Cerebellar nuclear complex (tissue), 1 donor: ENCODE measurements around the gene TBC1D13.
"Not testable (repeated sequence)": the region's sequence is repeated elsewhere in the genome, so short reads cannot be mapped to it uniquely, and the experiment has no call there.

Source experiments
- DNase-seq, 2 experiments: peaks; one replicate each; lab custom pipeline; 2025; lab: John Stamatoyannopoulos, UW

Gene TBC1D13

DNA sequence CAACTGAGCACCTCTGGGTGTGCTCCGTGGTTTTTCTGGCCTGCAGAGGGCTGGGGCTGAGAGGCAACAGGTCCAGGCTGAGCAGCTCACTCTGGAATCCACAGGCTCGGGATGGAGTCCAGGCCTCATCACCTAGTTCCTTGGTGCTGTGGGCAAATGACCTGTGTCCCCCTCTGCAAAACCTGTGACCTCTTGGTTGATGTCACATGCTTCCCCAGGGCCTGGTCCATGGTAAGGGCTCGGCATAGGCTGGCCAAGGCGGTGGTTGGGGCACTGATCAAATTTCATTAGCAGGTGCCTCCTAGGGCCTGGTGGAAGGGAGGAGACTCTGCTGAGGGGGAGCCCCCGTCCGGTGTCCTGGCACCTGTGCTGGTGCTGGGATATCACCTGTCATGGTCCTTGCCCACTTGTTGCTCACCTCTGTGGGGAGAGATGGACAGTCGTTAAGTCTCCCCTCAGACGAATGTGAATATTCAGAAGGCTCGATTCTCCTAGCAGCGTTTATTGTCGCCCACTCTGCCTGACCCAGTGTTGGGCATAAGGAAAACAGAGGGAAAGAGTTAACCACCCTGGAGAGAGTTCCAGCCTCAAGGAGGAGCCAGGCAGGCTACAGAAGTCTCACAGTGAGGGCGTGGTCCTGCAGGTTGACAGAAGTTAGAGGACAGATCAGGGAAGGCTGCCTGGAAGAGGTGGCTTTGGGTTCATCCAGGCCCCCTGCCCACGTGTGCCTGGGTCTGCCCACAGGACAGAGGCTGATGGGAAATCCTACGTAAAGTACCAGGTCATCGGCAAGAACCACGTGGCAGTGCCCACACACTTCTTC lies 34.7 kb downstream of the TBC1D13 start:
- DNase-seq: no peak

DNA sequence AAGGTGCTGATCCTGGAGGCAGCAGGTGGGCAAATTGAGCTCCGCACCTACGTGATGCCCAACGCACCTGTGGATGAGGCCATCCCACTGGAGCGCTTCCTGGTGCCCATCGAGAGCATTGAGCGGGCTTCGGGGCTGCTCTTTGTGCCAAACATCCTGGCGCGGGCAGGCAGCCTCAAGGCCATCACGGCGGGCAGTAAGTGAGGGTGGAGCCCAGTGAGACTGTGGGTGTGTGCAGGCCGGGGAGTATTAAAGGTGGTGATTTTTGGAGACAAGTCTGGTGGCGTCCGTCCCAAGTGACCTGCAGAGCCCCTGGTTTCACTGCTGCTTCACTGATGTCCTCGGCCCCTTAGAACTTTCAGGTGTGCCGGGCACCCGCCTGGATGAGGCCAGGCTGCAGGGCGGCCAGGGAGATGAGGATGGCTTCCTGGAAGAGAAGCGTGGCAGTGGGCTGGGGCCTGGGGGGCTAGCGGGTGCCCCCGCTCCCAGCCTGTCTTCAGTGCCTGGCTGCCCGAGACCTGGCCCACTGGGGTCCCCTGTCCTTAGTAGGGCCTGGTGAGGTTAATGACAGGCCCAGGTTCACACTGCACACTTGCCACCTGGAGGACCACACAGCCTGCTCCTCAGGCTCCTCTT lies 35.5 kb downstream of the TBC1D13 start:
- no peak for DNase-seq

DNA sequence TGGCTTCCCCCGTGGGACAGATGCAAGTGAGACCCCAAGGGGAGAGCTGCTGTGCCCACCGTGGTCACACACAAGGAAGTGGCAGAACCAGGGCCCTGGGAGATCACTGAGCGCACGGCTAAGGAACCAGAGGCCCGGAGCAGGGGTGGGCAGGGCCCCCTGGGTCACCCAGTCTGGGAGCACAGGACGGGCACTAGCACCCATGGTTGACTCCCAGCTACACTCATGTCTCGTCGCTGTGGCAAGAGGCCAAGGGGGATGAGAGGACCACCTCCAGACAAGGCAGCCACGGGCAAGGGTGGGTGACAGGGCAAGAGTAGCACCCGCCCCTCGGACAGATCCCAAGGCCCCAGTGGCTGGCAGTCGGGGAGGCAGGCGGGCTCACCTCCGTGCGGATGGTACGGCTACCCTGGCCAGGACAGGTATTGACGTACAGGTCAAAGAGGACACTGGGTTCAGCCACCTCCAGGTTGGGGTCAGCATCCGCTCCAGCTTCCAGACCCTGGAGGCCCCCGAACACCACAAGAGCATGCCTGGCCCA lies 36.4 kb downstream of the TBC1D13 start:
- no peak for DNase-seq

DNA sequence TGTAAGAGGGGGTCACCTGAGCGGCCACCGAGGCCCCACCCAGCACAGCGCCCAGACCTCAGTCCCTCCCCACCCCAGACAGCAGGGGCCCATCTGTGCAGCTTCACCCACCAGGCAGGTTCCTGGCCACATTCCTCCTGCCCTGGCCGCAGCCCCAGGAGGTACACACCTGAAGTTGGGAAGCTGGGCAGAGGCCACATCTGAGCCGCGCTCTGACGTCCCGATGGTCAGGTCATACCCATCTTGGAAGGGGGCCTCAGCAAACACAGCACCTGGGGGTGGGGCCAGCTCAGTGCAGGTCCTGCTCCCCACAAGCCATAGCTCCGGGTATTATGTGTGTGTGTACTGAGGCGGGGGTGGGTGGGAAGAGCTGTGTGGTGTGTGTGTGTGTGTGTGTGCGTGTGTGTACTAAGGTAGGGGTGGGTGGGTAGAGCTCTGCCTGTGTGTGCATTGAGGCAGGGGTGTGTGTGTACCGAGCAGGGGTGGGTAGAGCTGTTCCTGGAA lies 36.9 kb downstream of the TBC1D13 start:
- no peak for DNase-seq

DNA sequence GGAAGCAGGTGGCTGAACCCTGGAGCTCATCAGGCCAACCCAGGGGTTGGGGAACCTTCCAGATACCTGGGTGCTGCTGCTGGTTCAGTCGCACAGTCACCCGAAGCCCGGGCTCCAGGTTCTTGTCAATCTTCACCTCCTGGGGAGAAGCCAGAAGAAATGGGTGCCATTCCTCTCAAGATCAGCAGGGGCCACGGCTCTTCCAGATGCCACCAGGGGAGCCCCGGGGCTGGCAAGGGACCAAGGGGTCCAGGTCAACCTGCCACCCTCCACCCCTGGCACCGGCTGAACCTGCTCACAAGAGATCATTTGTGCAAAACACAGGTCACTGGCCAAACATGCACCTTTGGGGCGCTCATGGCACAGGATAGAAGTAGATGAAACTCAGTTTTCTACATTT lies 37.9 kb downstream of the TBC1D13 start:
- no peak for DNase-seq

DNA sequence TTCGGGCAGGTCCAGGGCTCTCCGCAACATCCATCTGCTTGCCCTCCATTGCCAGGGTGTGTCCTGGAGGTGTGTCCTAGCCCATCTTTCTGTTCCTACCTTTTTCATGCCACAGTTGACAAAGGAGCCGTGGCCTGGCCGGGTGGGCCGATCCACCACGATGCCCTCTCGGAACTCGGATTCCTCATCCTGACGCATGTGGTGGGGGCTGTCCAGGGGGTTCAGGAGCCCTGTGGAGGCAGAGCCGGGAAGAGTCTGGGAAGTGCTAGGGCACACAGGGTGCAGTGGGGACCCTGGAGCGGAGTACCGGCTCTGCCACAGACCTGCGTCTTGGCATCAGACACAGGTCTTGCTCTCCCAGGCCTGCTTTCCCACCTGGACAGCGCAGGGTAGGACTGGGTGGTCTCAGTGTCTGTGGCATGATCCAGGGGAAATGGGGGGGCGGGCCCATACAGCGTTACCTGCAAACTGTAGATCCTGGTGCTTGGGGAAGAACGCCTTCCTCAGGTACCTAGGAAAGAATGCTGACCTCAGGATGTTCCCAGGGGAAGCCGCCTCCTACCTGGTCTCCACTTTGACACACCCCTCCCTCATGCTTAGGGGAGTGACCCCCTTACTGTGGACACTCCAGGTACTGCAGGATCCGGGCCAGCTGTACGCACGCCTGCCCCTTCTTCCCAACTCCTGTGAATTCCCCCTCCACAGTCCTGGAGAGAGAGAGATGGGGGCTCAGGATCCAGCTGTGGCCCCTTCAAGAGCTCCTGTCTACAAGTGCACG lies 39.1 kb downstream of the TBC1D13 start:
- DNase-seq: no peak

DNA sequence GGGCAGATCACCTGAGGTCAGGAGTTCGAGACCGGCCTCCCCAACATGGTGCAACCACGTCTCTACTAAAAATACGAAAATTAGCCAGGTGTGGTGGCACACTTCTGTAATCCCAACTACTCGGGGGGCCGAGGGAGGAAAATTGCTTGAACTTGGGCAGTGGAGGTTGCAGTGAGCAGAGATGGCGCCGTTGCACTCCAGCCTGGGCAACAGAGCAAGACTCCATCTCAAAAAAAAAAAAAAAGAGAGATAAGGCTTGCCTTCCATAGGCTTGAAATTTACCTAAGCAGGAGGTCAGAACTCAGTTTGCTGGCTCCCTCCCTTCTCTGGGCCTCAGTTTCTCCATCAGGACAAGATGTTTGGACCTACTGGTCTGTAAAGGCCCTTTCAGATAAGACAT lies 41.2 kb downstream of the TBC1D13 start:
- no peak for DNase-seq

DNA sequence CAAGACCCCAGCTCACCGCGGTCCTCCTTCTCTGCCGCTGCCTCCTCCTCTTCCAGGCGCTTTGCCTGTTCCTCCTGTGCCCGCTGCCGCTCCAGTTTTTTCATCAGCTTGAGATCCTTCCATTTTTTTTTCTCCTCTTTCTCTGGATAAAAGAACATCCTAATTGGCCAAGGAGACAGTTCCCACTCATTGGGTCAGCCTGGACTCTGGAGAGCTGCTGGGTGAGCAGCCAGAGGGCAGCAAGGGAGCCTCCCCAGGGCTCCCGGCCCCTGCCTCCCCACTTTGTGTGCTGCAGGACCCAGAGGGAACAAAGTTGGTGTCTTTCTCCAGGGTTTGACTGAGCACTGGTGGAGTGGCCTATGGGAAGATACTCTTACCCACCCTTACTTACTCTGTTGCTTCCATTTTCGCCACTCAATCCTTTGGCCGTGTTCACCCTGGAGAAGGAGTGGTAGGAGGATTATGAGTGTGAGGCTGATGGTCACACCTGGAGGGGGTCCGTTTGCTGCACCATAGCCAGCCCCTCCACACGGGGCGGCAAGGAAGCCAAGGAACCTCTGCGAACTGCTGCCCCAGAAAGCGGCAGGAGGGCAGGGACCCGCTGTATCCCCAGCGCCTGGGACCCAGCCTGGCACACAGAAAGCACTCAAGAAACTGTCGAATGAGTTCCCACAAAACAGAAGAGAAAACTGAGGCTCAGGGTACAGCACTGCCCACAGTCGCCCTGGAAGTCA lies 41.8 kb downstream of the TBC1D13 start:
- no peak for DNase-seq

DNA sequence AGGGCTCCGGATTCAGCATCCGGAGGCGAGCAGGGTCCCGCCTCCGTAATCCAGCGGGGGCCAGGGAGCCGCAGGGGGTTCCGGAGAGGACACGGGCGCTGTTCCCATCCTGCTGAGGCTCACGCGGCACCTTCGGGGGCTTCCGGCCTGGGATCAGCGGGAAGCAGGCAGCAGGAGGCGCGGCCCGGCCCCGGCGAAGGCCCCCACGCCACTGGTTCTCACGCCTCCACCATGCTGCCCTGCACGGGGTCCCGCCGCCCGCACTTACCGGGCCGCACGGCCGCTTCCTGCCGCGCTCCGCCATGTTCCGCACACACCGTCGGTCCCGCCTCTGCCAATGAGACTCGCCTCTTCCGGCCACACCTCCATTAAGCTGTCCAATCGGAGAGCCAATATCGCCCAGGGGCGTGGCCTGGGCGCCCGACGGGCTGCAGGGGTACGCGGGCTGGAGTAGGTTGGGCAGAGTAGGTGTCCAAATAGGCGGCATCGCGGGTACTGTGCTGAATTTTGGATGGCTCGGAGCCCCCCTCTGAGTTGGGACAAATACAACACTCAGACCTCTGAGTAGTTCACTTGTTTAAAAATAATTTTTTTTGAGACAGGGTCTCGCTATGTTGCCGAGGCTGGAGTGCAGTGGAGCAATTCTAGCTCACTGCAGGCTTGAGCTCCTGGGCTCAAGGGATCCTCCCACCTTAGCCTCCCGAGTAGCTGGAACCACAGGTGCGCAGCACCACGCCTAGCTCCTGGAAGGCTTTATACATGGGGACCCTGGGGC lies 42.6 kb downstream of the TBC1D13 start, which contains the start of gene SPOUT1:
SPOUT1 (minus strand) TSS at position 318 of the 775 bp plus-strand sequence; CDS start at position 304, 14 bp downstream.
- peak; percentile 56 to 83 for DNase-seq

DNA sequence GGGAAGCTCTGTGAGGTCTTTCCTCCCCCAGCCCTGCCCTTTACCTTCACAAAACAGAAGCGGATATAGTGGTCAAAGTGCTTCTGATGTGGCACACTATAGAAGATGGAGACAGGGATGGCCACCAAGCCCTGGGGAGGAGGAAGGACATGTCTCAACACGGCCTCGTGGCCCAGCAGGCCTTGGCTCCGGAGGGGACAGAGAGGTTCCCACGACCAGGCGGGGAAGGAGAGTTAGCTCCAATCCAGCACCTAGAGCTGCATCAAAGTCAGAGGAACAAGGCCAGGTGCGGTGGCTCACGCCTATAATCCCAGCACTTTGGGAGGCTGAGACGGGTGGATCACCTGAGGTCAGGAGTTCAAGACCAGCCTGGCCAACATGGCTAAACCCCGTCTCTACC lies 46.6 kb downstream of the TBC1D13 start:
- DNase-seq: no peak

DNA sequence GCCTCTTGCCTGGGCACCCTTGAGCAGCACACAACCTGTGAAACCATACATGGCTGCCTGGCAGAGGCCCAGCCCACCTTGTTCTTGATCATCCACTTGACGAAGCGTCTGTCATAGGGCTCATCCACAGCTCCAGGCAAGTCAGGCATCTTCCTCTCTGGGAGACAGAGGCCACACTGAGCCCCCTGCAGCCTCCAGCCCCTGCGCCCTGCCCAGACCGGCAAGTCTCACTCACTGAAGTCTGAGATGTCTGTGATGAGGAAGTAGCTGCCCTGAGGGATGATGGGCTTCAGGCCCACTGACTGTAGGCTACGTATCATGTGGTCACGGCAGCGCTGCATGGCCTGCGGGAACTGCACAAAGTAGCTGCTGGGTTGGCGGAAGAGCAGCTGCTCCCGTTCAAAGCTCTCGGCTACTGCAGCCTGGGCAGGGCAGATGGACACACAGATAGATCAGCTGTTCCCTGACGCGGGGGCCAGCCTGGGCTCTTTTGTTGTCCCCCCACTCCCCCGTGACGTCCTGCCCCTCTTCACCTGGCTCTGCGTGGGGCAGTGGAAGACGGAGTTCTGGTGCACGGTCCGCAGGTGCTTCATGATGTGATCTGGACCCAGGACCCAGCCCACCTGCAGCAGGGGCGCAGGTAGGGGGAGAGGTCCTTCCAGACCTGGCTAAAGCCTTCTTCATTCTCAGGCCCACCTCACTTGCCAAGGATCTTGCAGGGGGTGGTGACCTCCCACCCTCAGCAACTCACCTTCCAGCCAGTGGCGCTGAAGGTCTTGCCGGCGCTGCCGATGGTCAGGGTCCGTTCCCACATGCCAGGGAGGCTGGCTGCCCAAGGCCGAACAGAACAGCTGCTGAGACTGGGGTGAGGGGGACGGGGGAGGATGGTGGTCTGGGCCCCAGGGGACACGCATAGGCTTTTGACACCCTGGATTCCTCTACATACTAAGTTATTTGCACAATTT lies 48.5 kb downstream of the TBC1D13 start:
- DNase-seq: no peak

DNA sequence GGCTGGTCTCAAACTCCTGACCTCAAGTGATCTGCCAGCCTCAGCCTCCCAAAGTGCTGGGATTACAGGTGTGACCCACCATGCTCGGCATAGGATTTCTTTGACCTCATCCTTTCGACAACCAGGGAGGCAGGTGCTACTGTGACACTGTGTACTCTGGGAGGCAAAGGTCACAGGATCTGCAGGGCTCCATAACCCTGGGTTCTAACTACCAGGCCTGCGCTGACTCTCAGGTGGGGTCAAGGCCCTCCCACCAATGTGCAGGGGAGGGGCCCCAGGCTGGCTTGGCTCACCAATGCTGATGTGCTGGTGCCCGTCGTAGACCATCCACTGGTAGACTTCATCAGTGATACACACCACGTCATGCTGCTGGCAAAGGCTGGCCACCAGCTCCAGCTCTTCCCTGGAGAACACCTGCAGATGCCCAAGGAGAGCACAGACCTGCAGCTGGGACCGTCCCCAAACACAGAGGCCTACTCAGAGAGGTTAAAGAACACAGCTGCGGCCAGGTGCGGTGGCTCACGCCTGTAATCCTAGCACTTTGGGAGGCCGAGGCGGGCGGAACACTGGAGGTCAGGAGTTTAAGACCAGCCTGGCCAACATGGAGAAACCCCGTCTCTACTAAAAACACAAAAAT lies 49.6 kb downstream of the TBC1D13 start:
- no peak for DNase-seq

DNA sequence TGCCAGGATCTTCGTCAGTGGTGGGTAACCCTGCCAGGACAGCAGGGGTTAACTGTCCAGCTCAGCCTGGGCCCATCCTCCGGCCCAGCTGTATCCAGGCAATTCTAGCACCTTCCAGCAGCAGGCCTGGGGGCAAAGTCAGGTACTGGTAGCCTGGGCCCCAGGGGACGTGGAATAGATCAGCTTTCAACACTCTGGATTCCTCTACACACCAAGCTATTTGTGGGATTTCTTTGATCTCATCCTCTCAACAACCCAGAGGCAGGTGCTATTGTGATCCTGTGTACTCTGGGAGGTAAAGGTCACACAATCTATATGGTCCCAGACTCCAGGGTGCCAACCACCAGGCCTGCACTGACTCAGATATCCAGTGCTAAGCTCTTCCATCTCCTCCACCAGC lies 51.3 kb downstream of the TBC1D13 start:
- no peak for DNase-seq

DNA sequence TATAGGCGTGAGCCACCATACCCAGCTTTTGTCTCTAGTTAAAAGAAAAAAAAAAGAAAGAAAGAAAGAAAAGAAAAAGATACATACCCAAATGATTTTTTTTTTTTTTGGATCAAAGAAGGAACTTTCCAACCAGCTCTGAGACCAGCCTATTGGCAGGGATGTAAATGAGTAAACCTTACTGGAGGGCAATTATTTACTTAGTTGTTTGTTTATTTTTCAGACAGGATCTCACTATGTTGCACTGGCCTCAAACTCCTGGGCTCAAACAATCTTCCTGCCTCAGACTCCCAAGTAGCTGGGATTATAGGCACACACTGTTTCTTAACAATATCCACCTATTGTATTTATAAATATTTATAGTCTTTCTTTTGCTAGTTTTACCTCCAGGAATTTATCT lies 53.5 kb downstream of the TBC1D13 start:
- DNase-seq: no peak

DNA sequence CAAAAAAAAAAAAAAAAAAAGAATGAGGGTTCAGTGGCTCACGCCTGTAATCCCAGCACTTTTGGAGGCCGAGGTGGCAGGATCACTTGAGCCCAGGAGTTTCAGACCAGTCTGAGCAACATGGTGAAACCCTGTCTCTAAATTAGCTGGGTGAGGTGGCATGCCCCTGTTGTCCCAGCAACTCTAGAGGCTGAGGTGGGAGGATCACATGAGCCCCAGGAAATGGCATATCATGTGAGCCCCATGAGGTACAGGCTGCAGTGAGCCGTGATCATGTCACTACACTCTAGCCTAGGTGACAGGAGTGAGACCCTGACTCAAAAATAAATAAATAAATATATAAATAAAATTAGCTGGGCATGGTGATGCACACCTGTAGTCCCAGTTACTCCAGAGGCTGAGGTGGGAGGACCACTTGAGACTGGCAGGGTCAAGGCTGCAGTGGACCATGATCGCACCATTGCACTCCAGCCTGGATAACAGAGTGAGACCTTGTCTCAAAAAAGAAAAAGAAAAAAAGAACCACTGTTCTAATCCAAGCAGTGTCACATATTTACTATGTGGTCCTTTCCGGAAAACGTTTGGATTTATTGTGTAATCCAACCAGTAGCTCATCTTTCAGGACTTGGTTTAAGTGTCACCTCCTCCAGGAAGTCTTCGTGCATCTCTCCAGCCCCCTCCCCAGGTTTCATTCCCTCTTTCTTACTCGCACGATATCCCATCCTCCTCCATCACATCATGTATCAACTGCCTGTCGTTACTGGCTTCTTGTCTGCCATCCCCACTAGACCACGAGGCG lies 54.8 kb downstream of the TBC1D13 start:
- no peak for DNase-seq

DNA sequence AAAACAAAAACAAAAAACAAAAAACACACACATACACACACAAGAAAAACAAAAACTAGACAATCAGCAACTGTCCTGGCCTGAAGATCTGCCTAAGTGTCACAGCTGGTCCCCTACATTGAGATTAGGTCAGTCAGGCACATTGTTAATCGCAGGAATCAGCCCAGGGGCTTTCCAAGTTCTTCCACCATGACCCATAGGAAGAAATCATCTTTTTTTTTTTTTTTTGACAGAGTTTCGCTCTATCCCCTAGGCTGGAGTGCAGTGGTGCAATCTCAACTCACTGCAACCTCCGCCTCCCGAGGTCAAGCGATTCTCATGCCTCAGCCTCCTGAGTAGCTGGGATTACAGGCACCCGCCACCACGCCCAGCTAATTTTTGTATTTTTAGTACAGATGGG lies 56.1 kb downstream of the TBC1D13 start:
- not testable (repeated sequence) for DNase-seq

DNA sequence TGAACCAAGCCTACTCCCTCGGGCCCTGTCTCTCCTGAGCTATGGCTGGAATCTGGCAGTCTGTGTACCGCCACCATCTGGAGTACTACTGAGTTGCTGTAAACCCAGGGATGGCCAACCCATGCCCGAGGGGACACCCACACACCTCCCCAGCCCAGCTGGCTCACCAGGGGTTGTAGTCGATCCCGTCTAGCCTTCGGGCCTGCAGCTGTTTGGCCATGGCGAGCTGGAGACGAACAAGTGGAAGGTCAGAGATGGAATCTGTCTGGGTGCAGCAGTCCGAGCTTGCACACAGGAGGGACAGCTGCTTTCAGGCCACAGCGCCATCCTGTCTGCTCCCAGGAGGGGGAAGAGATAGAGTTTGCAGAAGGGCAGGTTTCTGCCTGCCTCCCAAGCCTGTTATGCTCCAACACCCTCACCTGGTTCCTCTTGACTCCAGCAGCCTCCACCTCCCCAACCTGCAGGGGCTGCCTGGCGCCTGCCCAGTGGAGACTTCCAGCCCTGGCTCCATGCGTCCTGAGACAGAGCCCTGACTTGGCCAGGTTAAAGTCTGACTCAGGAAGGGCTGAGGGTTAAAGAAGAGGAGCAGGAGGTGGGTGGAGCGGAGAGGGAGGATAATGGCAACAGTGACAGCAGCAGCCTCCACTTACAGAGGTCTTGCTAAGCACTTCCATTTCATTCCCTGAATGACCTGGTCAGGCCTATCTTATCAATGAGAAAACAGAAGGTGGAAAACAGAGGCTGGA lies 58.3 kb downstream of the TBC1D13 start:
- no peak for DNase-seq

DNA sequence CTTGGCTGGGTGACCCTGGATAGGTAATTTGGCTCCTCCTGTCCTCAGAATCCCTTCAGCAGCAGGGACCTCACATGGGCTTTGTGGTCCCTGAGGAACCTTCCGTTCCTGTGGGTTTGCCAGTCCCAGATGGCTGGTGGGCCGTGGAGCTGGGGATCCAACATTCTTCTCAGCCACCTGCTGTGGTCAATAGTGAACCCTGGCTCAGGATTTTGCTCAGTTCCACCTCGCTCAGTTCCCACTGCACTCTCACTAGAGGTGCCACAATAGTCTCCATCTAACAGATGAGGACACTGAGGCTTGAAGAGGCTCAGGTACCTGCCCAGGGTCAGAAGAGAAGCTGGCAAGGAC lies 59.6 kb downstream of the TBC1D13 start:
- no peak for DNase-seq
